ENCODE data around the gene TACR1.
"Not testable (repeated sequence)": the region's sequence is repeated elsewhere in the genome, so short reads cannot be mapped to it uniquely, and the experiment has no call there.

The TACR1 gene

GRCh38 chr2:75190271-75190990 is 8.9 kb downstream of the TACR1 start:
- no peak overlapping the region for H3K4me3 ChIP-seq (ENCODE audit: low read length)
- no peaks in the 10 kb centered on the region for H3K4me1 ChIP-seq (ENCODE audit: control insufficient read depth, insufficient read depth, low read length)
- H3K36me3 ChIP-seq (ENCODE audit: control insufficient read depth, insufficient read depth, low read length): no peaks in the 10 kb centered on the region
- H3K9me3 ChIP-seq (ENCODE audit: control insufficient read depth, low read length): no peaks in the 10 kb centered on the region
- H3K9ac ChIP-seq (ENCODE audit: low read length): no peak overlapping the region
- H3K27me3 ChIP-seq (ENCODE audit: control insufficient read depth, insufficient read depth, low read length): no peaks in the 10 kb centered on the region

- H3K4me1 ChIP-seq (ENCODE audit: control insufficient read depth, insufficient read depth, low read length): no peaks in the 10 kb centered on the region
- no peak overlapping the region for H3K4me3 ChIP-seq (ENCODE audit: low read length)
- no peaks in the 10 kb centered on the region for H3K9me3 ChIP-seq (ENCODE audit: control insufficient read depth, low read length)
- no peaks in the 10 kb centered on the region for H3K27me3 ChIP-seq (ENCODE audit: control insufficient read depth, insufficient read depth, low read length)
- no peaks in the 10 kb centered on the region for H3K36me3 ChIP-seq (ENCODE audit: control insufficient read depth, insufficient read depth, low read length)
- H3K9ac ChIP-seq (ENCODE audit: low read length): no peak overlapping the region
Observed at GRCh38 chr2:75186821-75187220, 12.5 kb downstream of the TACR1 start.

- Histone ChIP-seq H3K27me3 (ENCODE audit: control insufficient read depth, insufficient read depth, low read length) (no peaks in the 10 kb centered on the region), H3K9ac (ENCODE audit: low read length) (no peak overlapping the region), H3K36me3 (ENCODE audit: control insufficient read depth, insufficient read depth, low read length) (no peaks in the 10 kb centered on the region), H3K4me3 (ENCODE audit: low read length) (no peak overlapping the region), H3K9me3 (ENCODE audit: control insufficient read depth, low read length) (no peaks in the 10 kb centered on the region), H3K4me1 (ENCODE audit: control insufficient read depth, insufficient read depth, low read length) (no peaks in the 10 kb centered on the region)
Observed at GRCh38 chr2:75182606-75183005, 16.7 kb downstream of the TACR1 start.

- H3K36me3 ChIP-seq (ENCODE audit: control insufficient read depth, insufficient read depth, low read length): no peaks in the 10 kb centered on the region
- no peaks in the 10 kb centered on the region for H3K27me3 ChIP-seq (ENCODE audit: control insufficient read depth, insufficient read depth, low read length)
- H3K9me3 ChIP-seq (ENCODE audit: control insufficient read depth, low read length): no peaks in the 10 kb centered on the region
- no peak overlapping the region for H3K9ac ChIP-seq (ENCODE audit: low read length)
- no peaks in the 10 kb centered on the region for H3K4me1 ChIP-seq (ENCODE audit: control insufficient read depth, insufficient read depth, low read length)
- H3K4me3 ChIP-seq (ENCODE audit: low read length): no peak overlapping the region
Observed at GRCh38 chr2:75180476-75180875, 18.8 kb downstream of the TACR1 start.

GRCh38 chr2:75177427-75177826 is 21.9 kb downstream of the TACR1 start:
- H3K4me1 ChIP-seq (ENCODE audit: control insufficient read depth, insufficient read depth, low read length): no peaks in the 10 kb centered on the region
- no peaks in the 10 kb centered on the region for H3K27me3 ChIP-seq (ENCODE audit: control insufficient read depth, insufficient read depth, low read length)
- no peaks in the 10 kb centered on the region for H3K9me3 ChIP-seq (ENCODE audit: control insufficient read depth, low read length)
- no peak overlapping the region for H3K9ac ChIP-seq (ENCODE audit: low read length)
- H3K4me3 ChIP-seq (ENCODE audit: low read length): no peak overlapping the region
- H3K36me3 ChIP-seq (ENCODE audit: control insufficient read depth, insufficient read depth, low read length): no peaks in the 10 kb centered on the region

GRCh38 chr2:75175456-75175855 is 23.9 kb downstream of the TACR1 start:
- no peaks in the 10 kb centered on the region for H3K9me3 ChIP-seq (ENCODE audit: control insufficient read depth, low read length)
- no peak overlapping the region for H3K4me3 ChIP-seq (ENCODE audit: low read length)
- no peaks in the 10 kb centered on the region for H3K27me3 ChIP-seq (ENCODE audit: control insufficient read depth, insufficient read depth, low read length)
- H3K9ac ChIP-seq (ENCODE audit: low read length): no peak overlapping the region
- H3K36me3 ChIP-seq (ENCODE audit: control insufficient read depth, insufficient read depth, low read length): no peaks in the 10 kb centered on the region
- no peaks in the 10 kb centered on the region for H3K4me1 ChIP-seq (ENCODE audit: control insufficient read depth, insufficient read depth, low read length)

- H3K4me1 ChIP-seq (ENCODE audit: control insufficient read depth, insufficient read depth, low read length): no peaks in the 10 kb centered on the region
- H3K4me3 ChIP-seq (ENCODE audit: low read length): no peak overlapping the region
- H3K27me3 ChIP-seq (ENCODE audit: control insufficient read depth, insufficient read depth, low read length): no peaks in the 10 kb centered on the region
- H3K36me3 ChIP-seq (ENCODE audit: control insufficient read depth, insufficient read depth, low read length): no peaks in the 10 kb centered on the region
- no peaks in the 10 kb centered on the region for H3K9me3 ChIP-seq (ENCODE audit: control insufficient read depth, low read length)
- H3K9ac ChIP-seq (ENCODE audit: low read length): no peak overlapping the region
Observed at GRCh38 chr2:75174981-75175380, 24.3 kb downstream of the TACR1 start.

GRCh38 chr2:75174519-75174918 is 24.8 kb downstream of the TACR1 start:
- Histone ChIP-seq H3K27me3 (ENCODE audit: control insufficient read depth, insufficient read depth, low read length) (no peaks in the 10 kb centered on the region), H3K4me1 (ENCODE audit: control insufficient read depth, insufficient read depth, low read length) (no peaks in the 10 kb centered on the region), H3K9me3 (ENCODE audit: control insufficient read depth, low read length) (no peaks in the 10 kb centered on the region), H3K9ac (ENCODE audit: low read length) (no peak overlapping the region), H3K36me3 (ENCODE audit: control insufficient read depth, insufficient read depth, low read length) (no peaks in the 10 kb centered on the region), H3K4me3 (ENCODE audit: low read length) (no peak overlapping the region)

GRCh38 chr2:75173740-75174139 is 25.6 kb downstream of the TACR1 start:
- no peak overlapping the region for H3K9ac ChIP-seq (ENCODE audit: low read length)
- H3K9me3 ChIP-seq (ENCODE audit: control insufficient read depth, low read length): no peaks in the 10 kb centered on the region
- H3K4me1 ChIP-seq (ENCODE audit: control insufficient read depth, insufficient read depth, low read length): no peaks in the 10 kb centered on the region
- no peaks in the 10 kb centered on the region for H3K27me3 ChIP-seq (ENCODE audit: control insufficient read depth, insufficient read depth, low read length)
- no peak overlapping the region for H3K4me3 ChIP-seq (ENCODE audit: low read length)
- no peaks in the 10 kb centered on the region for H3K36me3 ChIP-seq (ENCODE audit: control insufficient read depth, insufficient read depth, low read length)

- H3K27me3 ChIP-seq (ENCODE audit: control insufficient read depth, insufficient read depth, low read length); H3K9ac ChIP-seq (ENCODE audit: low read length); H3K4me1 ChIP-seq (ENCODE audit: control insufficient read depth, insufficient read depth, low read length); H3K9me3 ChIP-seq (ENCODE audit: control insufficient read depth, low read length); H3K36me3 ChIP-seq (ENCODE audit: control insufficient read depth, insufficient read depth, low read length); H3K4me3 ChIP-seq (ENCODE audit: low read length): not testable (repeated sequence)
Observed at GRCh38 chr2:75171423-75171822, 27.9 kb downstream of the TACR1 start.

- no peak overlapping the region for H3K9ac ChIP-seq (ENCODE audit: low read length)
- no peaks in the 10 kb centered on the region for H3K36me3 ChIP-seq (ENCODE audit: control insufficient read depth, insufficient read depth, low read length)
- H3K4me3 ChIP-seq (ENCODE audit: low read length): no peak overlapping the region
- no peaks in the 10 kb centered on the region for H3K9me3 ChIP-seq (ENCODE audit: control insufficient read depth, low read length)
- no peaks in the 10 kb centered on the region for H3K27me3 ChIP-seq (ENCODE audit: control insufficient read depth, insufficient read depth, low read length)
- no peaks in the 10 kb centered on the region for H3K4me1 ChIP-seq (ENCODE audit: control insufficient read depth, insufficient read depth, low read length)
Observed at GRCh38 chr2:75170889-75171288, 28.4 kb downstream of the TACR1 start.

GRCh38 chr2:75168186-75168585 is 31.1 kb downstream of the TACR1 start:
- Histone ChIP-seq H3K4me3 (ENCODE audit: low read length) (no peak overlapping the region), H3K9ac (ENCODE audit: low read length) (no peak overlapping the region), H3K36me3 (ENCODE audit: control insufficient read depth, insufficient read depth, low read length) (no peaks in the 10 kb centered on the region), H3K27me3 (ENCODE audit: control insufficient read depth, insufficient read depth, low read length) (no peaks in the 10 kb centered on the region), H3K4me1 (ENCODE audit: control insufficient read depth, insufficient read depth, low read length) (no peaks in the 10 kb centered on the region), H3K9me3 (ENCODE audit: control insufficient read depth, low read length) (no peaks in the 10 kb centered on the region)

- Histone ChIP-seq H3K9ac (ENCODE audit: low read length) (no peak overlapping the region), H3K4me3 (ENCODE audit: low read length) (no peak overlapping the region), H3K4me1 (ENCODE audit: control insufficient read depth, insufficient read depth, low read length) (no peaks in the 10 kb centered on the region), H3K36me3 (ENCODE audit: control insufficient read depth, insufficient read depth, low read length) (no peaks in the 10 kb centered on the region), H3K9me3 (ENCODE audit: control insufficient read depth, low read length) (no peaks in the 10 kb centered on the region), H3K27me3 (ENCODE audit: control insufficient read depth, insufficient read depth, low read length) (no peaks in the 10 kb centered on the region)
Observed at GRCh38 chr2:75166491-75166890, 32.8 kb downstream of the TACR1 start.
